HG03108 (cell line): ENCODE results near the gene ZFAND3.

Experiments
- ATAC-seq: cut with Tn5 transposase; IDR thresholded peaks from one replicate; pipeline ENCODE4 v1.9.1; 2021; ENCODE audit warnings: moderate library complexity; ENCODE audit not compliant: unreplicated experiment

The ZFAND3 gene

DNA sequence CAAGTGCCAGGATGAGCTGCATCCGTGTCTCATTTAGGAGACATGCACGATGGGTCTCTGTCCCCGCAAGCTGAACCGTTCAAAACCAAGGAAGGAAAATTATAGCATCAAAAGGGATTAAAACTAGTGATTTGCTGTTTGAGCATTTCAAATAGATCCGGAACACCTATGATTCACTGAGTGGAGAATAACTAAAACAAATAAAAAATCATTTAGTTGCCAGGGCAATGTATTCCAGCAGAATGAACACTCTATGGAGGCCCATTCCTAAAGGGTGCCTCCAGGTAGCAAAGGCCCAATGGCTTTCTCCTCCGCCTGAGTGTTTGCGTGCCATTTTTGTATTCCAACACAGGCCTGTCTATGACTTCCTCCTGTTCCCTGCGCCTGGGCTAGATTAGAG, 354.8 kb downstream of the ZFAND3 start:
- ATAC-seq, result no peak

- no peak for ATAC-seq
Observed at GRCh38 chr6:38174806-38175495, 355.4 kb downstream of the ZFAND3 start.

DNA sequence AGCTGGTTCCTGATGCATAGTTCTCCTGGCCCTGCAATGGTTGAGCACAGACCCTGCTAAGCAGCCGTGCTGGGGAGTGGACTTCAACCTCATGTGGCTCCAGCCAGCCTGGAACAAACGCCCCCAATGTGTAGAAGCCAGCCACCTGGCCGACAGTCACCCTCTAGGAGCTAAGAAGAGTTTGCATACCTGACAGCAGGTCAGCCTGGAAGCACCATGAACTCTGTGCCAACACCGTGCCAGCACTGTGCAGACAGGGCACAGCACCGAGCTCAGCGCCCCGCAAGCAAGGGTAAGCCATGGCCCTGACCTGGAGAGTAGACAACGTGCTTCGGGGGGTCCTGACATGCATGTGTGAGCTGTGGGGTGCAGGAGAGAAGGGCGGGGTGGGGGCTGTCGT, 356.3 kb downstream of the ZFAND3 start:
- ATAC-seq, result no peak

DNA sequence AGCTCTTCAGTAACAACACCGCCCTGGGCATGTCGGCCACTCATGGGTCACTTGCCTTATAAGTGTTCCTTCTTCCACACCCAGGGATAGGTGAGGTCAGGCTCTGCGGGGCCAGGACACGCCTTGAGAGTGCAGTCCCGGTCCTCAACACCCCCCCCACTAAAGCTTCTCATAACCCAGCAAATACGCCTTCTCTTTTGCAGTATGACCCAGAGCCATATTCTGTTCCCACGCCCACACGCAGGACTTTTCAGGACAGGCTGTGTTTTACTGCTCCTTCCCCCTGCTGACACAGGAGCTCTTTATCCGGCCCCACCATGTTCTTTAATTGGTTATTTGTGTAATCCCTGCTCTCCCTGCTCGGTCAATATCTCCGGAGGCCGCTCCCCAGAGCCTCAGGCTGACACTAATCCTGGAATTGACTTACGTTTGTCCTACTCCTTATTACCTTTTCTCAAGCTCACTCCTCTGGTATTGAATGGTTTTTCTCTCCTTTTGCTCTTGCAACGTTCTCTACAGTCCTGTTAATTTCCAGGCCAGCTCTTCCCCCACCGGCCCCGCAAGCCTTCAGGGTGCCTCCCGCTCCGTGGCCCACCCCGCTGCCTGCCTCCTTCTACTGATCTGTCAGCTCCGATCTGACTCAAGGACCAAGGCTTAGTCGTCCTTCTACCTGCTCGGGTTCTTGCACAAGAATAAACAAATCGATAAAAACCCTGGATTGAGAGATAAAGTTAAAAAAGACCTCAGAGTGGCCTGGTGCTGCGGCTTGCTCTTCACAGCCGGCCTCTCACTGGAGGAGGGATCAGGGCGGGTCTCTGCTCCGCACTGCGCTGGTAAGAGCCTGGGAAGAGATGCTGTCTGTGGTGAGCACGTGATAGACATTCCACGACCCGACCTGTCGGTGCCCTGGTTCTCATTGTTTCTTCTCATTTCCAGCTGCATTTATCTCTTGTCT, 357.5 kb downstream of the ZFAND3 start:
- ATAC-seq, result no peak

- ATAC-seq, result no peak
Observed at GRCh38 chr6:38177882-38178583, 358.5 kb downstream of the ZFAND3 start.

DNA sequence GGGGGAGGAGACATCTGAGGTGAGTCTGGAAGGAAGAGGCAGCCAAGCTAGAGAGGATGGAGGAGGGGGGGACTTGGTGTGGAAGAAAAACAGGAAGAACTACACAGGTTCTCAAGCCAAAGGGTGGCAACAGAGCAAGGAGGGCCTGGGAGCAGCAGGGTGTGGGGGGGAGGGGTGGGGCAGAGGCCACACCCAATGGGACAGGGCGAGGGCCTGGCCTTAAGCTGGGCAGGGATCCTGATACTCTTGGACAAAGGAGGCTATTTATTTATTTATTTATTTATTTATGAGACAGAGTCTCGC, 359.0 kb downstream of the ZFAND3 start:
- no peak for ATAC-seq

DNA sequence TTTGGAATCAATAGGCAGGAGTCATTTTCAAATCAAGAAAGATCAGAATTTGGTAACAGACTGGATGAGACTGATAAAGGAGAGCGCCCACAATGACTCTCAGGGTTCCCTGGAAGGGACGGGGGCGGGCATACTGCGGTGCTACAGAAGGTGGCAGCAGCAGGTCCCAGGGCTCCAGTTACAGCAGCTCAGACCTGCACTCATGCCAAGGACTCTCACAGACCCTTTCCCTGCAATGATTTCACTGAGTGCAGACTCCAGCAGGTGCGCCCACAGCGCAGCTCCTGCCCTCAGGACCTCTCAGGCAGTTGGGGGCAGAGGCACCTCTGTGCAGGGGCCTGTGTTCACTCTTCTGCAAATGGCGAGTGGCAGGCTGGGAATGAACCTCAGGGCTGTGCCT, 359.8 kb downstream of the ZFAND3 start:
- ATAC-seq, result no peak

DNA sequence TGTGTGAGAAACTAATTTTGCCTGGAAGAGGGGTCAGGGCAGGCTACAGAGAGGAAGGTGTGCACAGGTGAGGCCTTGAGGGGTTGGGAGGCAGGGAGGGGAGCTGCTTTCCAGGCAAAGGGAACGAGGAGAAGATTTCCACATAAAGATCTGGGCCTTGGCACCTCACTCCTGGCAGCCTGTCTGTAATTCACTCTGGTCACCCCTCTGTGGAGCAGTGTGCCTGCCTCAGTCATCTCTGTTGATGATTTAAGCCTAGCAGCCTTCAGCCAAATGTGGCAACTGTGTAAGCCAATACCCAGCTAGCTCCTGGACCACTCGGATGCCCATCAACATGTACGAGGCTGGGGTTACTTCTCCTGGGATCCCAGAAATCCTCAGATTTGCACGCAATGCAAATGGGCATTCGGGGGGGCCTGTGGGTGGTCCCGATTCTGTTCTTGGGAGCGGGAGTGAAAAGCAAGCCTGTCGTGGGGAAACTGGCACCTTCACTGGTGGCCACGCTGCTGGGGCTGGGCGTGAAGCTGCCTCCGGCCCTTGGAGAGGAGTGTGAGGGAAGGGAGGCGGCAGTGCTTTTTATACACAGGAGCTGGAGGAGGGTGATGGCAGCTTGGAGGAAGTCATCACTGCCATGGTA, 360.4 kb downstream of the ZFAND3 start:
- ATAC-seq, result no peak

GRCh38 chr6:38180586-38180985, 361.1 kb downstream of the ZFAND3 start:
- ATAC-seq, result no peak

- no peak for ATAC-seq
Observed at GRCh38 chr6:38182426-38182825, 362.9 kb downstream of the ZFAND3 start.

DNA sequence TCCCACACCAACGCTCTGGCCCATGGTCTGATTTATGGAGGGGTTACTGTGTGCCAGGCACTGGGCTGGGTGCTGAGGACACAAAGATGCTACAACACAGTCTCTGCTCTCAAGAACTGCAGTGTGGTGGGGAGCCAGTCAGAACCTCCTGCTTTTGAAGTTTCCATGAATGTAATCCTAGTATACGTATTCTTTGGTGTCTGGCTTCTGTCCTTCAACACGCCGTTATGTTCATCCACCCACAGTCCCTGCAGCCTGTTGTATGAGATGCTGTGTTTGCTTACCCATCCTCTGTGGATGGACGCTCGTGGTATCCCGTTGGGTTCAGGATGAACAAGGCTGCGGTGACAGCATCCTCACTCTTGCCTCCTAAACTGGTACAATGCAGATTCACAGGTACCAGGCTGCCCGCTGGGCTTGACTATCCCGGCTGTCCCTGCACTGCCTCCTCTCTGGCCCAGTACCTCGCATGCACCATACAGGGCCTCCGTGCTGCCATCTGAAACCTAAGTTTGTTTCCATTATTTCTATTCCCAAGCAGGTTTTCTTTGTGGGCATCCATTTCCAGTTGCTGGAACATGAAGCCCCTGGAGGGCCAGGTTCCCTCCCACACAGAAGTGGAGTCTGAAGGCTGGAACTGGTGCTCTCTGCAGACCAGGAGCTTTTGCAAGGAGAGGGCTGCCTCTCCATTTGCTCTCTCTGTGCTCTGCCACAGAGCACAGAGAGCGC, 364.5 kb downstream of the ZFAND3 start:
- ATAC-seq, result no peak

DNA sequence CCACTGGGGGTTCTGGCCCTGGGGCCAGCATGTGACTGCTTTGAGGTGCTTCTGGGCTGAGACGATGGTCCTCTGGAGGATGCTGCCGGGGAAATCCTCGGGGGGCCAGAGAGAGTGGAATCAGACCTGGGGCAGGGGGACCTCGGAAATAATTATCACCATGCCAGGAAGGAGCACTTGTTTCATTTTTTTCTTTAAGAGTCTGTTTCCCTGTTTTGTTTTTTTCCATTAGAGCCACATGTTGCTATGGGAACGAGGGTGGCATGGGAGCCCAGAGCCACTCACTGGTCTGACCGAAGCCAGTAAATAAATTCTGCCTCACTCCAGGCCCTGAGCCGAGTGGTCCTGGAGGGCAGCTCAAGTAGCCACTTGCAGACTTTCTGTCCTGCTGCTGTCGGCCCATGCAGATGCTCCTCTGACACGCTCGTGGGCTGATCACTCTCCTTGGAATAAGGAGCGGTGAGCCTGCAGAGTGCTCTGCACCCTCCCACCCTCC, 365.1 kb downstream of the ZFAND3 start:
- ATAC-seq, result no peak

DNA sequence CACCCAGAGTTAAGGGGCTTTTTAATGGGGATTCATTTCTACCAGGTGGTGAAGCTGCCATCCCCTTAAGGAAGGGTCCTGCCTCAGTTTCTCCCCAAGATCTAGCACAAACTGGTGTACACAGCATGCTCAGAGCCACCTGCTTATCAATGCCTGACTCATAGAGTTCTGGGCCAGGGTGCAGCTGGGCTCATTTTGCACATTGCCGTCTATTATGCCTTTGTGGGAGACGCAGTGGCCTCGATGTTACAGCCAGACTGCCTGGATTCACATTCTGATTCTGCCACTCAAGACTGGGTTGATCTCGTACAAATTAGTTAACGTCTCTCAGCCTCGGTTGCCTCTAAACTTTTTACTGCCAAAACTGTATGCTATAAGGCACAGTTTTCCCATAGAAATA, 365.7 kb downstream of the ZFAND3 start:
- no peak for ATAC-seq

DNA sequence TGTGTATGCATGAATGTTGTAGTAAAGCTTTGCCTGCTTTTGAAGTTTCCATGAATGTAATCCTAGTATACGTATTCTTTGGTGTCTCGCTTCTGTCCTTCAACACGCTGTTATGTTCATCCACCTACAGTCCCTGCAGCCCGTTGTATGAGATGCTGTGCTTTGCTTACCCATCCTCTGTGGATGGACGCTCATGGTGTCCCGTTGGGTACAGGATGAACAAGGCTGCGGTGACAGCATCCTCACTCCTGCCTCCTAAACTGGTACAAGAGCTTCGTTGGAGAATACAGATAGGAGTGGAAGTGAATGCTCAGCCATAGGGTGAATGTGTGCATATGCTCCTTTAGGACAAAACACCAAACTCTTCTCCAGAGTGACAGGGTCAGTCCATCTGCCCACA, 366.2 kb downstream of the ZFAND3 start:
- ATAC-seq, result no peak

GRCh38 chr6:38187325-38187724, 367.8 kb downstream of the ZFAND3 start:
- no peak for ATAC-seq

DNA sequence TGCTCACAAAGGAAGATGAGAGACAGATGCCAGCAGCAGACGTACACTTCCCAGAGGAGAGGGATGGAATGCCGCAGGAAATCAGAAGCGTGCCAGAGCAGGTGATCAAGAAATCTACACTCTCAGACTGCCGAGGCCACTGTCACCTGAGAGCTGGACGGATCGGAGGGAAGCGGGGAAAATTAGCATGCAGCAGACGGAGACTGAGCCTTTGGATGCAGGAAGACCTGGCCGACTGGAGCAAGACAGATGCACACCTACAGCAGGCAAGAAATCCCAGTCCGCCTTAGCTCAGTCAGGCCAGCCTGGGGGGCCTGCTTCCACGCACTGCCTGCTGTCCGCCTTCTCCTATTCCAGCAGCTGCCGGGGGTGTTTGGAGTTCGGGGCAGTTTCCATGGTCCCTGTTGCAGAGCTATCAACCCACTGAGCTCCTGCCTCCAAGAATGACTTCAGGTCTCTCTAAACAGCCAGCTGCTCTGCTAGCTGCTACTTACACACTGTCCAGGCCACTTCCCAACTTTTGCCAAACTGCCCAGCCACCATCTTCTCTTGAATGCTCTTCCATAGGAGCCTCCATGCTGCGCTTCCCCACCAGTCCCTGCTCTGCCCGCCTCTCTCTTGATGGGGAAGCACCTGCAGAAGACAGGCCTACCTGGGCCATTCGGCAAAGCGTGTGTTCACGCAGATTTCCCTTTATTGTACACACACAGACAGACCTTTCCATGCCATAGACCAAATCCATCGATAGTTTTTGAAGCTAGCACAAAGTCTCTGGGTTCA, 368.5 kb downstream of the ZFAND3 start:
- no peak for ATAC-seq

- no peak for ATAC-seq
Observed at GRCh38 chr6:38188677-38189335, 369.3 kb downstream of the ZFAND3 start.

GRCh38 chr6:38191418-38191817, 371.9 kb downstream of the ZFAND3 start:
- ATAC-seq, result no peak

- no peak for ATAC-seq
Observed at GRCh38 chr6:38192011-38192410, 372.5 kb downstream of the ZFAND3 start.
